NB4 (cell line): Measurements from ENCODE around the gene ADAMTS3.
A peak's percentile ranks its signal among the peaks of the same experiment; 100 is the strongest.

Source experiments
- DNase-seq: peaks from one replicate; pipeline ENCODE4 v3.0.0; 2010; ENCODE audit warnings: low read depth
- H3K4me3 ChIP-seq: one replicate; pipeline ENCODE4 v1.5.1; 2011; ENCODE audit warnings: mild to moderate bottlenecking, low read depth, low read length, moderate library complexity
- MYC ChIP-seq: IDR thresholded peaks from 2 replicates; pipeline ENCODE4 v1.6.1; 2011; ENCODE audit warnings: low read depth, low read length
- POLR2A ChIP-seq: IDR thresholded peaks from 2 replicates; pipeline ENCODE4 v1.6.1; 2011; ENCODE audit warnings: mild to moderate bottlenecking; ENCODE audit not compliant: insufficient read length; ENCODE audit errors: extremely low read depth
- TF ChIP-seq, protein P1 (sequence below): IDR thresholded peaks from 2 replicates; pipeline ENCODE4 v1.6.1; 2011; ENCODE audit warnings: low read depth, low read length
- TF ChIP-seq, protein P2 (sequence below): IDR thresholded peaks from one replicate; pipeline ENCODE4 v1.5.1; 2012; ENCODE audit warnings: low read depth, low read length

ADAMTS3 gene

DNA sequence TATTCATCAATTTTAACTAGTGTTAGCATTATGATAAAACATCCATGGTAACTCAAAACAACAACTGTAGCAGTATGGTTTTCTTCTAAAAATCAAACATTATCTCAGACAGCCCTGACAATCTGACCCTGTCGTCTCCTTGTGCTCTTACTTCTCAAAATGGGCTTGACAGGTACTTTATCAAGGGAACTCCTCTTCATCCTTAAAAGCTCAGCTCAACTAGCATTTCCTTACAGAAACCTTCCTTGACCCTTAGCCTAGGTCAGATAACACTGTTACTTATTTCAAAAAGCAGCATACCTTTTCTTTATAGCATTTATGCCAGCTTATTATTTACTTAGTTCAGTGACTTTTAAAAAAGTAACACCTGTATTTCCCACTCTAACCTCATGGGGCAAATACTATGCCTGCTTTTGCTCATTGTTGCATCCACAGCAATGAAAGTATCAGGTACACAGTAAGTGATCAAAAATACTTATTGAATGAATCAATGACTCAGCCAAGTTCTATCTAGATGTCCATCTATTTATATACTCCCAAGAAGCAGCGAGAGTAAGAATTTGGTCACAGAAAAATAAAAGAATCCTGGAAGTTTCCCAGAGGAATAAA, 41.9 kb downstream of the ADAMTS3 start:
- DNase-seq: no peak
- TF ChIP-seq, protein P1, sequence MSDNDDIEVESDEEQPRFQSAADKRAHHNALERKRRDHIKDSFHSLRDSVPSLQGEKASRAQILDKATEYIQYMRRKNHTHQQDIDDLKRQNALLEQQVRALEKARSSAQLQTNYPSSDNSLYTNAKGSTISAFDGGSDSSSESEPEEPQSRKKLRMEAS: no peak
- TF ChIP-seq, protein P2, sequence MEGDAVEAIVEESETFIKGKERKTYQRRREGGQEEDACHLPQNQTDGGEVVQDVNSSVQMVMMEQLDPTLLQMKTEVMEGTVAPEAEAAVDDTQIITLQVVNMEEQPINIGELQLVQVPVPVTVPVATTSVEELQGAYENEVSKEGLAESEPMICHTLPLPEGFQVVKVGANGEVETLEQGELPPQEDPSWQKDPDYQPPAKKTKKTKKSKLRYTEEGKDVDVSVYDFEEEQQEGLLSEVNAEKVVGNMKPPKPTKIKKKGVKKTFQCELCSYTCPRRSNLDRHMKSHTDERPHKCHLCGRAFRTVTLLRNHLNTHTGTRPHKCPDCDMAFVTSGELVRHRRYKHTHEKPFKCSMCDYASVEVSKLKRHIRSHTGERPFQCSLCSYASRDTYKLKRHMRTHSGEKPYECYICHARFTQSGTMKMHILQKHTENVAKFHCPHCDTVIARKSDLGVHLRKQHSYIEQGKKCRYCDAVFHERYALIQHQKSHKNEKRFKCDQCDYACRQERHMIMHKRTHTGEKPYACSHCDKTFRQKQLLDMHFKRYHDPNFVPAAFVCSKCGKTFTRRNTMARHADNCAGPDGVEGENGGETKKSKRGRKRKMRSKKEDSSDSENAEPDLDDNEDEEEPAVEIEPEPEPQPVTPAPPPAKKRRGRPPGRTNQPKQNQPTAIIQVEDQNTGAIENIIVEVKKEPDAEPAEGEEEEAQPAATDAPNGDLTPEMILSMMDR: no peak
- no peak for TF ChIP-seq MYC
- no peak for TF ChIP-seq POLR2A
- no peak overlapping the region for H3K4me3 ChIP-seq

DNA sequence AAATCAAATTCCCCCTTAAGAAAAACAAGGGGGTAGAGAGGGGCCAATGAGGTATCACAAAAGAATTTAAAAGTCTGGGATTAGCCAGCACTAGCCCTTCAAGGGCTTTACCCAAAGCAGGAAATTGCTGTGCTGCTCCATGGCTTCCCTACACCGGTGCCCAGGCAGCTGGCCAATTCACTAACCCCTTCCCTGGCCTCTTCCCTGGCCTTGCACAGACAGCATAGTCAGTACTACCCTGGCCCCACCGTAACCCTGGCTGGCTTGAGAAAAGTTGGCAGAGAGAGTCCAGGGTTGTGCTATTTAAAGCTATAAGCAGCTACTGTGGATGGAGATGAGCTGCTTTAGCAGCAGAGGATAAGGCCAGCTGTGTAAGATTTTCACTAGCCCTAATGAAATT, 43.1 kb downstream of the ADAMTS3 start:
- no peak overlapping the region for H3K4me3 ChIP-seq
- TF ChIP-seq POLR2A (no peak), MYC (no peak)
- TF ChIP-seq, protein P2: no peak
- TF ChIP-seq, protein P1: no peak
- no peak for DNase-seq

DNA sequence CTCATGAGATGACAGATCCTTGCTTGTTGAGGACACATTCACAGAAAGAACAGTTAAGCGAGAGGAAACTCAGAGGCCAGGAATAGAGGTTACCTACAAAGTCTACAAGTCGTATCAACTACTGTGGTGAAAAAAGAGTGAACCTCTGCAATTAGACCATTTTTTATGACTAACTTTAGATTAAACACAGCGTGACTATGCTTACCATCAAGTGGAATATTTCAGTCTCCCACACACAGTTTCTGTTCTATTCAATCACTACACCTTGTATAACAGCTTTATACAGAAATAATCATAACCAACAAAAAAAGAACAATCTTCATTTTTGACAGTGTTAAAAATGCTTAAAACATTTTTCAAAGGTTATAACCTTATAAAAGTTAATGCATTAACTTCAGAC, 46.6 kb downstream of the ADAMTS3 start:
- no peak for DNase-seq
- TF ChIP-seq, protein P1: no peak
- TF ChIP-seq, protein P2: no peak
- no peak for TF ChIP-seq MYC
- no peak for TF ChIP-seq POLR2A
- no peak overlapping the region for H3K4me3 ChIP-seq

DNA sequence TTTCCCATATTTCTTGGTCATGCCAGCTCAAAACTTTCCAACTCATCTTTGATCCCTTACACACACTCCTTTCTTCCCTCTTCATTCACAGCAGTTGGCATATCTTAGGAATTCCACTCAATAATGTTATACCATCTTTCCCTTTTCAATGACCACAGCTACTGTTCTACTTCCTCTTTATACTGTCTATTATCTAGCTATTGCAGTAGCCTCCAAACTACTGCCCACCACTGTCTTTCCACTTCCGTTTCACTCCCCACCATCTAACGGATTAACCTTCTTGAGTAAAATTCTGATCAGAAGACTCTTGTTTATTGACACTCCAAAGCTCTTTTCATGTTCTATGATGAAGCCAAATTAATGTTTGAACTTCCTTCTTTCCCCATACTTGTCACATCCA, 55.8 kb downstream of the ADAMTS3 start:
- no peak overlapping the region for H3K4me3 ChIP-seq
- TF ChIP-seq MYC (no peak), POLR2A (no peak)
- TF ChIP-seq, protein P1: no peak
- TF ChIP-seq, protein P2: no peak
- DNase-seq: peak; percentile 32

DNA sequence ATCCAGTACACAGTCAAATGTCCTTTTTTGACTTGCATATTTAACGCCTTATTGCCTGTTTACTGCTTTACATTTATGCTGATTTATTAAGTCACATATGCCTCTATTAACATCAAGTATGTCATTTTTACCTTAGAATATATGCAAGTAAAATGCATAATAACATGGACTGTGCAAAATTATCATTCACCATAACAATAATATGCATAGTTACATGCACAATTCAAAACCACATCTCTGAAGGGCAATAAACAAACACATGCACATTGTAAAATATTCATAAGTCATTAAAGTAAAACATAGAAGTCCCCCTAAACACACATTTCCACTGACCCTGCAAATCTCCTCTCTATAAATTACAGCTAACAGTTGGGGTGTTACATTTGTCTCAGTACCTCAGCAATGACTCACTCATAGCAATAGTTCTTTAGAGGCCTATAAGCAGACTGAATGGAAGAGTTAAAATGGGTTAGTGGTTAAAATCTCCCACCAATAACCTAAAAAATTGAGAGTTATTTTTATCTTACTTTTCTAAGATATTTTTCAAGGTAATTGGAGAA, 61.1 kb downstream of the ADAMTS3 start:
- no peak for DNase-seq
- TF ChIP-seq POLR2A (no peak), MYC (no peak)
- TF ChIP-seq, protein P2: no peak
- TF ChIP-seq, protein P1: no peak

More for the DNA sequence above, 61.1 kb downstream of the ADAMTS3 start:
- H3K4me3 ChIP-seq: no peak overlapping the region
